NCI-H82 (cell line): ENCODE results near the gene REST.
"Not testable (repeated sequence)": the region's sequence is repeated elsewhere in the genome, so short reads cannot be mapped to it uniquely, and the experiment has no call there.

Experiments used
- DNase-seq: peaks from one replicate; lab custom pipeline; 2025; lab: John Stamatoyannopoulos, UW

The REST gene

GRCh38 chr4:56909086-56909894, 1.6 kb downstream of the REST start:
- DNase-seq, result peak; percentile 27

GRCh38 chr4:56910172-56910967, 2.7 kb downstream of the REST start:
- peak; percentile 25 for DNase-seq

GRCh38 chr4:56914336-56914735, 6.6 kb downstream of the REST start:
- no peak for DNase-seq

GRCh38 chr4:56914977-56915376, 7.3 kb downstream of the REST start:
- DNase-seq, result not testable (repeated sequence)

- no peak for DNase-seq
These were observed 19.5 kb downstream of the REST start for GRCh38 chr4:56927196-56927595.

- DNase-seq, result no peak
These were observed 22.9 kb downstream of the REST start for GRCh38 chr4:56930638-56931037.

- no peak for DNase-seq
These were observed 24.2 kb downstream of the REST start for GRCh38 chr4:56931924-56932323.

- no peak for DNase-seq
These were observed 29.6 kb downstream of the REST start for GRCh38 chr4:56937262-56937661.

- not testable (repeated sequence) for DNase-seq
These were observed 32.1 kb downstream of the REST start for GRCh38 chr4:56939826-56940225.

GRCh38 chr4:56940403-56940802, 32.7 kb downstream of the REST start:
- DNase-seq, result no peak

- DNase-seq, result no peak
These were observed 33.3 kb downstream of the REST start for GRCh38 chr4:56940971-56941370.

GRCh38 chr4:56941403-56941802, 33.7 kb downstream of the REST start:
- no peak for DNase-seq

GRCh38 chr4:56953680-56954520, 46.2 kb downstream of the REST start:
- no peak for DNase-seq

- DNase-seq, result no peak
These were observed 50.4 kb downstream of the REST start for GRCh38 chr4:56958111-56958517.

GRCh38 chr4:56959100-56959499, 51.4 kb downstream of the REST start:
- no peak for DNase-seq

GRCh38 chr4:56961107-56961500, 53.4 kb downstream of the REST start:
- no peak for DNase-seq

- DNase-seq, result no peak
These were observed 63.7 kb downstream of the REST start for GRCh38 chr4:56971383-56971782.

- DNase-seq, result no peak
These were observed 64.7 kb downstream of the REST start for GRCh38 chr4:56972389-56972788.

GRCh38 chr4:56972809-56973208, 65.1 kb downstream of the REST start:
- no peak for DNase-seq

- no peak for DNase-seq
These were observed 65.6 kb downstream of the REST start for GRCh38 chr4:56973336-56973735.

GRCh38 chr4:56976283-56976836, 68.7 kb downstream of the REST start:
- peak; percentile 26 for DNase-seq

- DNase-seq, result peak; percentile 38
These were observed 69.2 kb downstream of the REST start for GRCh38 chr4:56976837-56977320.
